ENCODE data around the gene RLN3. TPM values are rescaled to one million over a fixed set of nuclear protein-coding genes. Genes with fewer than 3 reads are reported as not detected.

RLN3 gene
- total and polyA plus RNA-seq, 9 of the 15 experiments (the other 6 are each of a cell fraction or from before 2014, with no cell fraction given), result 0.31 to 1.2 (median 0.71) TPM; not detected in 6

GRCh38 chr19:13983213-13983889 lies 44.6 kb upstream of the RLN3 start:
- intact Hi-C loops (cut with micrococcal nuclease), result no loop called here
- POLR2A ChIA-PET, result no interaction called here
- H3K4me1 ChIP-seq (replicated peaks in 1 of 2; ENCODE audit: control insufficient read depth in 2 of 2, insufficient read depth in 2 of 2, low read length in 2 of 2), result peaks cover 0 to 70% of the 10 kb centered on the region in 2 experiments; a peak in 2 of 5 replicates
- DNase-seq (ENCODE audit: extremely low read depth in 1 of 4, low spot score in 3 of 4) (no peak), FAIRE-seq (no peak), ATAC-seq (no peak)
- no peaks in the 10 kb centered on the region for H4K20me1 ChIP-seq (replicated peaks; ENCODE audit: control insufficient read depth, insufficient read depth, low read length)
- H3K36me3 ChIP-seq (ENCODE audit: control insufficient read depth, insufficient read depth, low read length), result peaks cover 28% of the 10 kb centered on the region; the same call in 1 of the 3 replicates
- H2AFZ ChIP-seq (ENCODE audit: low read depth, low read length), result no peak overlapping the region
- no peak overlapping the region for H3K4me2 ChIP-seq (ENCODE audit: insufficient read depth, low read length)
- H3K9ac ChIP-seq (ENCODE audit: insufficient read depth in 1 of 2, low read depth in 2 of 2, low read length in 2 of 2), result no peak overlapping the region
- no peaks in the 10 kb centered on the region for H3K79me2 ChIP-seq (ENCODE audit: control insufficient read depth, insufficient read depth, low read length)
- CTCF ChIA-PET (ENCODE audit: low intra/inter-chr PET ratio), result no interaction called here
- WGBS (ENCODE audit: insufficient coverage, low coverage, missing lambda C conversion rate), result 92% methylated on average over 17 of the region's 21 CpGs
- in situ Hi-C loops (cut with MboI), result no loop called here
- no peaks in the 10 kb centered on the region for H3K27me3 ChIP-seq (ENCODE audit: control insufficient read depth in 2 of 2, insufficient read depth in 2 of 2, low read length in 2 of 2)
- BruUV-seq (replicated peaks), result no TSS peak
- peaks cover 3% of the 10 kb centered on the region for H3K9me1 ChIP-seq (ENCODE audit: control insufficient read depth, insufficient read depth, low read length)
- no peaks in the 10 kb centered on the region for H3K9me3 ChIP-seq (replicated peaks; ENCODE audit: control insufficient read depth, insufficient read depth, low read depth, low read length)
- TF ChIP-seq KLF13 (tag; IDR thresholded peaks at IDR 0.05; ENCODE audit: borderline replicate concordance, low read depth), result no peak
- TF ChIP-seq POLR2G (IDR thresholded peaks at IDR 0.05; ENCODE audit: low read depth, low read length), result peak; percentile 24; the same call in 1 of the 2 replicates
- H3K4me3 ChIP-seq, result no peak overlapping the region
- no peak overlapping the region for H3K27ac ChIP-seq (ENCODE audit: extremely low read depth, low read depth, low read length)

GRCh38 chr19:13984186-13984585 lies 43.8 kb upstream of the RLN3 start:
- BruUV-seq (replicated peaks), result no TSS peak
- no peaks in the 10 kb centered on the region for H3K27me3 ChIP-seq (ENCODE audit: control insufficient read depth in 2 of 2, insufficient read depth in 2 of 2, low read length in 2 of 2)
- no peaks in the 10 kb centered on the region for H4K20me1 ChIP-seq (replicated peaks; ENCODE audit: control insufficient read depth, insufficient read depth, low read length)
- TF ChIP-seq RERE (CRISPR knock-in tag; IDR thresholded peaks at IDR 0.05; ENCODE audit: borderline replicate concordance) (no peak), NFATC3 (IDR thresholded peaks at IDR 0.05) (no peak), MEIS2 (IDR thresholded peaks at IDR 0.05; ENCODE audit: partially characterized antibody) (peak; percentile 6), ZNF584 (CRISPR knock-in tag; IDR thresholded peaks at IDR 0.05; ENCODE audit: low read depth) (no peak)
- H3K9me3 ChIP-seq (replicated peaks; ENCODE audit: control insufficient read depth, insufficient read depth, low read depth, low read length), result no peaks in the 10 kb centered on the region
- DNase-seq (ENCODE audit: extremely low read depth in 1 of 4, low spot score in 3 of 4) (no peak), ATAC-seq (no peak), FAIRE-seq (no peak)
- peaks cover 3% of the 10 kb centered on the region for H3K9me1 ChIP-seq (ENCODE audit: control insufficient read depth, insufficient read depth, low read length)
- no peak overlapping the region for H3K4me3 ChIP-seq
- ChIA-PET CTCF (ENCODE audit: low intra/inter-chr PET ratio) (no interaction called here), POLR2A (interaction anchor here (1.4 kb wide), 1 partner anchor 22 kb away, joined by 9 read pairs; the partner anchor contains the start of gene RFX1)
- peaks cover 0 to 62% of the 10 kb centered on the region in 2 experiments; a peak in 2 of 5 replicates for H3K4me1 ChIP-seq (replicated peaks in 1 of 2; ENCODE audit: control insufficient read depth in 2 of 2, insufficient read depth in 2 of 2, low read length in 2 of 2)
- H3K79me2 ChIP-seq (ENCODE audit: control insufficient read depth, insufficient read depth, low read length), result no peaks in the 10 kb centered on the region
- in situ Hi-C loops (cut with MboI) (no loop called here), intact Hi-C loops (cut with micrococcal nuclease) (no loop called here)
- H3K27ac ChIP-seq (ENCODE audit: extremely low read depth, low read depth, low read length), result no peak overlapping the region
- H2AFZ ChIP-seq (ENCODE audit: low read depth, low read length), result no peak overlapping the region
- peaks cover 32% of the 10 kb centered on the region; the same call in 1 of the 3 replicates for H3K36me3 ChIP-seq (ENCODE audit: control insufficient read depth, insufficient read depth, low read length)
- no peak overlapping the region; a peak in 1 of 4 replicates for H3K9ac ChIP-seq (ENCODE audit: insufficient read depth in 1 of 2, low read depth in 2 of 2, low read length in 2 of 2)
- WGBS (ENCODE audit: insufficient coverage, low coverage, missing lambda C conversion rate), result 67% methylated on average over 7 of the region's 15 CpGs
- no peak overlapping the region for H3K4me2 ChIP-seq (ENCODE audit: insufficient read depth, low read length)

Data from K562 (cell line).